GM23338 (cell line): ENCODE results near the gene ABHD17B.

Experiments used
- CREB1 ChIP-seq: fragments of 250-450 bp; sonication (Bioruptor Pico); IDR thresholded peaks from 2 replicates; pipeline ENCODE4 v1.5.0; 2020; ENCODE audit warnings: low read depth, mild to moderate bottlenecking, moderate library complexity
- CTCF ChIP-seq, 2 experiments: fragments of 200-600 bp in 1 of 2; sonication (generic) in 1 of 2; conservative IDR thresholded peaks; 2 replicates each; pipeline versions ENCODE4 v1.5.1 to v1.6.1; 2016 to 2017; ENCODE audit warnings: antibody characterized with exemption in 2 of 2, low read depth in 2 of 2, mild to moderate bottlenecking in 2 of 2, moderate library complexity in 1 of 2
- ETS1 ChIP-seq: IDR thresholded peaks from 2 replicates; pipeline ENCODE4 v1.6.1; 2016; ENCODE audit warnings: antibody characterized with exemption
- EZH2 ChIP-seq: fragments of 200-600 bp; sonication (generic); IDR thresholded peaks from one replicate; pipeline ENCODE4 v1.8.0; 2017; ENCODE audit warnings: antibody characterized with exemption, mild to moderate bottlenecking, low read depth; ENCODE audit not compliant: unreplicated experiment
- EZH2phosphoT487 ChIP-seq: fragments of 200-600 bp; sonication (generic); IDR thresholded peaks from one replicate; pipeline ENCODE4 v1.8.1; 2018; ENCODE audit warnings: antibody characterized with exemption; ENCODE audit not compliant: unreplicated experiment
- JUNB ChIP-seq: IDR thresholded peaks from one replicate; pipeline ENCODE4 v1.6.1; 2016; ENCODE audit warnings: antibody characterized with exemption; ENCODE audit not compliant: unreplicated experiment
- NANOG ChIP-seq: IDR thresholded peaks from 2 replicates; pipeline ENCODE4 v1.6.1; 2016; ENCODE audit warnings: antibody characterized with exemption, borderline replicate concordance
- POLR2AphosphoS5 ChIP-seq: IDR thresholded peaks from 2 replicates; pipeline ENCODE4 v1.6.1; 2016; ENCODE audit warnings: antibody characterized with exemption, low read depth
- REST ChIP-seq: IDR thresholded peaks from one replicate; pipeline ENCODE4 v1.6.1; 2018; ENCODE audit warnings: antibody characterized with exemption; ENCODE audit not compliant: unreplicated experiment
- STAT1 ChIP-seq: IDR thresholded peaks from one replicate; pipeline ENCODE4 v1.6.1; 2016; ENCODE audit warnings: antibody characterized with exemption; ENCODE audit not compliant: unreplicated experiment
- ZNF114 ChIP-seq: fragments of 250-450 bp; sonication (Bioruptor Pico); IDR thresholded peaks from 2 replicates; pipeline ENCODE4 v1.5.0; 2020; ENCODE audit warnings: mild to moderate bottlenecking, moderate library complexity
- ZNF331 ChIP-seq: fragments of 250-450 bp; sonication (Bioruptor Pico); IDR thresholded peaks from 2 replicates; pipeline ENCODE4 v1.5.0; 2020; ENCODE audit warnings: low read depth, mild to moderate bottlenecking, moderate library complexity
- TF ChIP-seq, protein P1 (sequence below): fragments of 250-450 bp; sonication (Bioruptor Pico); IDR thresholded peaks from 2 replicates; pipeline ENCODE4 v1.5.0; 2020; ENCODE audit warnings: mild to moderate bottlenecking, moderate library complexity

DNA sequence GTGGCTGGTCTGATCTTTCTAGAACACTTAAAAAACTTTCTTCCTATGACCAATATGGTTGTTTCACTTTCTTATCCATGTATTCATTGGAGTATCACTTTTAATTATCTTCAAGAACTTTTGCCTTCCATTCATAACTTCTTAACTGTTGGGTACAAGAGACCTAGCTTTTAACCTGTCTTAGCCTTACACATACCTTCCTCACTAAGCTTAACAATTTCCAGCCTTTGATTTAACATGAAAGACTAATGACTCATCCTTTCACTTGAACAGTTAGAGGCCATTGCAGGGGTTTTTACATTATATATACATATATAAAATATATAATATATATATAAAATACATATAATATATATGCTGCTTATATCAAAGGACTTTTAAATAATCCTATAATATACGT lies 57.9 kb downstream of the ABHD17B start:
- no peak for TF ChIP-seq REST
- TF ChIP-seq POLR2AphosphoS5 = no peak
- TF ChIP-seq EZH2 = no peak
- no peak for TF ChIP-seq CTCF (conservative IDR thresholded peaks at IDR 0.05; ENCODE audit: low read depth in 2 of 2)
- no peak for TF ChIP-seq ETS1
- no peak for TF ChIP-seq CREB1
- TF ChIP-seq ZNF114 = no peak
- no peak for TF ChIP-seq EZH2phosphoT487
- no peak for TF ChIP-seq JUNB
- TF ChIP-seq STAT1 = no peak
- no peak for TF ChIP-seq NANOG
- TF ChIP-seq, protein P1, sequence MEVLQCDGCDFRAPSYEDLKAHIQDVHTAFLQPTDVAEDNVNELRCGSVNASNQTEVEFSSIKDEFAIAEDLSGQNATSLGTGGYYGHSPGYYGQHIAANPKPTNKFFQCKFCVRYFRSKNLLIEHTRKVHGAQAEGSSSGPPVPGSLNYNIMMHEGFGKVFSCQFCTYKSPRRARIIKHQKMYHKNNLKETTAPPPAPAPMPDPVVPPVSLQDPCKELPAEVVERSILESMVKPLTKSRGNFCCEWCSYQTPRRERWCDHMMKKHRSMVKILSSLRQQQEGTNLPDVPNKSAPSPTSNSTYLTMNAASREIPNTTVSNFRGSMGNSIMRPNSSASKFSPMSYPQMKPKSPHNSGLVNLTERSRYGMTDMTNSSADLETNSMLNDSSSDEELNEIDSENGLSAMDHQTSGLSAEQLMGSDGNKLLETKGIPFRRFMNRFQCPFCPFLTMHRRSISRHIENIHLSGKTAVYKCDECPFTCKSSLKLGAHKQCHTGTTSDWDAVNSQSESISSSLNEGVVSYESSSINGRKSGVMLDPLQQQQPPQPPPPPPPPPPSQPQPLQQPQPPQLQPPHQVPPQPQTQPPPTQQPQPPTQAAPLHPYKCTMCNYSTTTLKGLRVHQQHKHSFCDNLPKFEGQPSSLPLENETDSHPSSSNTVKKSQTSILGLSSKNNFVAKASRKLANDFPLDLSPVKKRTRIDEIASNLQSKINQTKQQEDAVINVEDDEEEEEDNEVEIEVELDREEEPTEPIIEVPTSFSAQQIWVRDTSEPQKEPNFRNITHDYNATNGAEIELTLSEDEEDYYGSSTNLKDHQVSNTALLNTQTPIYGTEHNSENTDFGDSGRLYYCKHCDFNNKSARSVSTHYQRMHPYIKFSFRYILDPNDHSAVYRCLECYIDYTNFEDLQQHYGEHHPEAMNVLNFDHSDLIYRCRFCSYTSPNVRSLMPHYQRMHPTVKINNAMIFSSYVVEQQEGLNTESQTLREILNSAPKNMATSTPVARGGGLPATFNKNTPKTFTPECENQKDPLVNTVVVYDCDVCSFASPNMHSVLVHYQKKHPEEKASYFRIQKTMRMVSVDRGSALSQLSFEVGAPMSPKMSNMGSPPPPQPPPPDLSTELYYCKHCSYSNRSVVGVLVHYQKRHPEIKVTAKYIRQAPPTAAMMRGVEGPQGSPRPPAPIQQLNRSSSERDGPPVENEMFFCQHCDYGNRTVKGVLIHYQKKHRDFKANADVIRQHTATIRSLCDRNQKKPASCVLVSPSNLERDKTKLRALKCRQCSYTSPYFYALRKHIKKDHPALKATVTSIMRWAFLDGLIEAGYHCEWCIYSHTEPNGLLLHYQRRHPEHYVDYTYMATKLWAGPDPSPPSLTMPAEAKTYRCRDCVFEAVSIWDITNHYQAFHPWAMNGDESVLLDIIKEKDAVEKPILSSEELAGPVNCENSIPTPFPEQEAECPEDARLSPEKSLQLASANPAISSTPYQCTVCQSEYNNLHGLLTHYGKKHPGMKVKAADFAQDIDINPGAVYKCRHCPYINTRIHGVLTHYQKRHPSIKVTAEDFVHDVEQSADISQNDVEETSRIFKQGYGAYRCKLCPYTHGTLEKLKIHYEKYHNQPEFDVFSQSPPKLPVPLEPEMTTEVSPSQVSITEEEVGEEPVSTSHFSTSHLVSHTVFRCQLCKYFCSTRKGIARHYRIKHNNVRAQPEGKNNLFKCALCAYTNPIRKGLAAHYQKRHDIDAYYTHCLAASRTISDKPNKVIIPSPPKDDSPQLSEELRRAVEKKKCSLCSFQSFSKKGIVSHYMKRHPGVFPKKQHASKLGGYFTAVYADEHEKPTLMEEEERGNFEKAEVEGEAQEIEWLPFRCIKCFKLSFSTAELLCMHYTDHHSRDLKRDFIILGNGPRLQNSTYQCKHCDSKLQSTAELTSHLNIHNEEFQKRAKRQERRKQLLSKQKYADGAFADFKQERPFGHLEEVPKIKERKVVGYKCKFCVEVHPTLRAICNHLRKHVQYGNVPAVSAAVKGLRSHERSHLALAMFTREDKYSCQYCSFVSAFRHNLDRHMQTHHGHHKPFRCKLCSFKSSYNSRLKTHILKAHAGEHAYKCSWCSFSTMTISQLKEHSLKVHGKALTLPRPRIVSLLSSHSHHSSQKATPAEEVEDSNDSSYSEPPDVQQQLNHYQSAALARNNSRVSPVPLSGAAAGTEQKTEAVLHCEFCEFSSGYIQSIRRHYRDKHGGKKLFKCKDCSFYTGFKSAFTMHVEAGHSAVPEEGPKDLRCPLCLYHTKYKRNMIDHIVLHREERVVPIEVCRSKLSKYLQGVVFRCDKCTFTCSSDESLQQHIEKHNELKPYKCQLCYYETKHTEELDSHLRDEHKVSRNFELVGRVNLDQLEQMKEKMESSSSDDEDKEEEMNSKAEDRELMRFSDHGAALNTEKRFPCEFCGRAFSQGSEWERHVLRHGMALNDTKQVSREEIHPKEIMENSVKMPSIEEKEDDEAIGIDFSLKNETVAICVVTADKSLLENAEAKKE (CRISPR knock-in tag) = no peak
- no peak for TF ChIP-seq ZNF331
